ENCODE results near the gene ZNF35. TPM values are rescaled to one million over a fixed set of nuclear protein-coding genes. Genes with fewer than 3 reads are reported as not detected.
"Not testable (repeated sequence)": the region's sequence is repeated elsewhere in the genome, so short reads cannot be mapped to it uniquely, and the experiment has no call there.

Gene ZNF35
- total and polyA plus RNA-seq, 5 experiments from 2014 or later: 0.41 to 3.9 (median 1.2) TPM

DNA sequence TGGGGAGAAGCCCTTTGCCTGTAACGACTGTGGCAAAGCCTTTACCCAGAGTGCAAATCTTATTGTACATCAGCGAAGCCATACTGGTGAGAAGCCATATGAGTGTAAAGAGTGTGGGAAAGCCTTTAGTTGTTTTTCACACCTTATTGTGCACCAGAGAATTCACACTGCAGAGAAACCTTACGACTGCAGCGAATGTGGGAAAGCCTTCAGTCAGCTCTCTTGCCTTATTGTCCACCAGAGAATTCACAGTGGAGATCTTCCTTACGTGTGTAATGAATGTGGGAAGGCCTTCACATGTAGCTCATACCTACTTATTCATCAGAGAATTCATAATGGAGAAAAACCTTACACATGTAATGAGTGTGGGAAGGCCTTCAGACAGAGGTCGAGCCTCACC is 10.9 kb downstream of the ZNF35 start:
- DNase-seq (no peak), ATAC-seq (no peak)
- H3K27ac Mint-ChIP-seq: no peak overlapping the region
- H3K9me3 Mint-ChIP-seq: peaks cover 14 to 90% (median 46%) of the 10 kb centered on the region in 9 donors
- H3K4me1 Mint-ChIP-seq: peaks cover 0 to 4% (median 0%) of the 10 kb centered on the region in 4 donors
- H3K36me3 Mint-ChIP-seq: peaks cover 44 to 76% (median 70%) of the 10 kb centered on the region in 3 donors
- peaks cover 0 to 4% (median 0%) of the 10 kb centered on the region in 5 donors for H3K27me3 Mint-ChIP-seq
- H3K4me3 Mint-ChIP-seq: no peak overlapping the region
- POLR2A ChIA-PET: no interaction called here

DNA sequence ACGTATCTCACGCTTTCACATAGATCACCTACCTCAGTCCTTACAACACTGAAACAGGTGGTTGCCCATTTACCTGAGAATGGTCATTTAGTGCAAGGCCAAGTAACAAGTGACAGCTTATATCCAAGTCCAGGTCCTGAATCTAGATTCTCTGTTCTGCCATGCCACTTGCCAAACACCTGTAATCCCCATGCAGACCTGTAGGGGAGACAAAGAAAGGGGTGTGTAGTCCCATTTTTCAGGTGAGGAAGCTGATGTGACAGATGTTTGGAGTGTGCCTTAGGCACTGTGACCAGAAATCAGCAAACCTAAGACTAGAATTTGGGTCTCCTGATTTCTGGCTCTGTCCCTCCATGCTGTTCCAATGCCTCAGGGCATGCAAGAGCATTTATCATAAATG is 12.7 kb downstream of the ZNF35 start:
- Mint-ChIP-seq H3K4me3 (no peak overlapping the region), H3K36me3 (peaks cover 35 to 85% (median 67%) of the 10 kb centered on the region in 3 donors), H3K4me1 (no peaks in the 10 kb centered on the region), H3K27me3 (no peaks in the 10 kb centered on the region), H3K9me3 (peaks cover 21 to 97% (median 55%) of the 10 kb centered on the region in 9 donors), H3K27ac (peak overlapping the region in 1 of 10 donors; percentile 79)
- ATAC-seq (no peak), DNase-seq (no peak)
- POLR2A ChIA-PET: no interaction called here

GRCh38 chr3:44665173-44665572 is 16.6 kb downstream of the ZNF35 start:
- no peak for ATAC-seq
- Mint-ChIP-seq H3K4me3 (no peak overlapping the region), H3K36me3 (peaks cover under 1 to 72% (median 44%) of the 10 kb centered on the region in 3 donors), H3K9me3 (peaks cover 17 to 90% (median 57%) of the 10 kb centered on the region in 9 donors), H3K27ac (no peak overlapping the region), H3K4me1 (no peaks in the 10 kb centered on the region), H3K27me3 (no peaks in the 10 kb centered on the region)
- DNase-seq: no peak
- POLR2A ChIA-PET: no interaction called here

GRCh38 chr3:44666346-44666745 is 17.8 kb downstream of the ZNF35 start:
- Mint-ChIP-seq H3K36me3 (peaks cover 0 to 61% (median 33%) of the 10 kb centered on the region in 3 donors), H3K4me1 (no peaks in the 10 kb centered on the region), H3K9me3 (peaks cover 14 to 78% (median 57%) of the 10 kb centered on the region in 9 donors), H3K27ac (peak overlapping the region in 1 of 10 donors; percentile 50), H3K27me3 (no peaks in the 10 kb centered on the region), H3K4me3 (no peak overlapping the region)
- ATAC-seq (no peak), DNase-seq (no peak)
- POLR2A ChIA-PET: no interaction called here

DNA sequence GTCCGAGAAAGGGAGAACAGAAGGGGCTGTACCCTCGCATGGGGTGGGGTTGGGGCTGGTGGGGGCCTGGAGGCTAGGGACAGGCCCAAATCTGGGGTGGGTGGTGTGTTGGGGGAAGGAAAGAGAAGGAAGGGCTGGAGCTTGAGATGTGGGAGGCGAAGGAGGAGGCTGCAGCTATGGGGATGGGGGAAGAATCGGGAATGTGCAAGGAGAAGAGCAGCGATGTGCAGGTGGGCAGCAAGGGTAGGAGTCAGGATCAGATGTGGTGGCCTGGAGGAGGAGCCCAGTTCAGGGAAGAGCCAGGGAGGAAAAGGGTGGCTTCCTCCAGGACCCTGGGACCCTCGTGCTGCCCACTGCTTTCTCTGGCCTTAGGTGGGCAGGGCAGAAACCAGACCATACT is 21.2 kb downstream of the ZNF35 start:
- H3K4me1 Mint-ChIP-seq: peaks cover 0 to 3% (median 0%) of the 10 kb centered on the region in 4 donors
- peaks cover 4 to 52% (median 26%) of the 10 kb centered on the region in 3 donors for H3K36me3 Mint-ChIP-seq
- no peak overlapping the region for H3K27ac Mint-ChIP-seq
- peaks cover 19 to 74% (median 58%) of the 10 kb centered on the region in 9 donors for H3K9me3 Mint-ChIP-seq
- H3K27me3 Mint-ChIP-seq: peaks cover 0 to 4% (median 0%) of the 10 kb centered on the region in 5 donors
- DNase-seq: no peak
- POLR2A ChIA-PET: no interaction called here
- no peak overlapping the region for H3K4me3 Mint-ChIP-seq
- ATAC-seq: no peak

- ATAC-seq, H3K27me3 Mint-ChIP-seq, DNase-seq, H3K4me1 Mint-ChIP-seq, H3K4me3 Mint-ChIP-seq, POLR2A ChIA-PET, H3K27ac Mint-ChIP-seq: not testable (repeated sequence)
- peaks cover 4 to 49% (median 28%) of the 10 kb centered on the region in 3 donors for H3K36me3 Mint-ChIP-seq
- H3K9me3 Mint-ChIP-seq: peaks cover 17 to 76% (median 59%) of the 10 kb centered on the region in 9 donors
Observed at GRCh38 chr3:44673466-44673865, 24.9 kb downstream of the ZNF35 start.

GRCh38 chr3:44674211-44674610 is 25.7 kb downstream of the ZNF35 start:
- POLR2A ChIA-PET: no interaction called here
- DNase-seq: no peak
- Mint-ChIP-seq H3K9me3 (peaks cover 17 to 76% (median 57%) of the 10 kb centered on the region in 9 donors), H3K4me1 (peaks cover 0 to 3% (median 0%) of the 10 kb centered on the region in 4 donors), H3K27ac (peak overlapping the region in 2 of 10 donors; percentile 41 to 43), H3K27me3 (peaks cover 0 to 4% (median 0%) of the 10 kb centered on the region in 5 donors), H3K36me3 (peaks cover 4 to 43% (median 23%) of the 10 kb centered on the region in 3 donors), H3K4me3 (no peak overlapping the region)
- ATAC-seq: no peak

GRCh38 chr3:44678480-44679116 is 30.1 kb downstream of the ZNF35 start:
- Mint-ChIP-seq H3K4me1 (peaks cover 0 to 5% (median 0%) of the 10 kb centered on the region in 4 donors), H3K27ac (peak overlapping the region in 1 of 10 donors; percentile 24), H3K4me3 (no peak overlapping the region), H3K36me3 (peaks cover 21 to 66% (median 45%) of the 10 kb centered on the region in 3 donors), H3K9me3 (peaks cover 17 to 99% (median 68%) of the 10 kb centered on the region in 9 donors), H3K27me3 (peaks cover 0 to 7% (median 0%) of the 10 kb centered on the region in 5 donors)
- POLR2A ChIA-PET: interaction anchor here (0.6 kb wide), 1 partner anchor 44 kb away, joined by 5 read pairs; no protein-coding TSS in a partner anchor
- no peak for DNase-seq
- no peak for ATAC-seq

DNA sequence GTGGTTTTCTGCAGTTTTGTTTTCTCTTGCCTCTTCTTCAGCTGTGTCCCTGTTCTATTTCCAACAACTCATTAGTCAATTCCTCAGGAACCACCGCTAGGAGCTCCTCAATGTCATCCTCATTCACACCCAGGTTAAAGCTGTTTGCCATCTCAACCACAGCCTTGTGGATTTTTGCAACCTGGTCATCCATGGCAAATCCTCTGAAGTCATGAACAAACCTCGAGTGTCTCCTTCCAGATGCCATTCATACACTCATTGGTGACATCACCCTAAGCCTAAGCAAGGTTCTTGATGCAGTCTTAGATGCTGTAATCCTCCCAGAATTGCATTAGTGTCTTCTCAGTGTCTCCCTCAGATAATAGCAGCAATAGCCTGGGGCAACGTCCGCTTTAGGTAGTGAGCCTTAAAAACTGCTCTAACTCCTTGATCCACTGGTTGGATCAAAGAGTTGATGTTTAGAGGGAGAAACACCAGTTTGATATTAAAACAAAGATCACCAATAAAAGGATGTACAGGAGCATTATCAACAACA is 32.5 kb downstream of the ZNF35 start:
- H3K36me3 Mint-ChIP-seq: peaks cover 28 to 71% (median 65%) of the 10 kb centered on the region in 3 donors

GRCh38 chr3:44682182-44682896 is 33.8 kb downstream of the ZNF35 start:
- peaks cover 0 to 15% (median 8%) of the 10 kb centered on the region in 5 donors for H3K27me3 Mint-ChIP-seq
- peaks cover 7 to 15% (median 13%) of the 10 kb centered on the region in 4 donors for H3K4me1 Mint-ChIP-seq
- ATAC-seq (no peak), DNase-seq (no peak)
- POLR2A ChIA-PET: no interaction called here
- H3K36me3 Mint-ChIP-seq: peaks cover 28 to 69% (median 59%) of the 10 kb centered on the region in 3 donors
- peaks cover 23 to 95% (median 68%) of the 10 kb centered on the region in 9 donors for H3K9me3 Mint-ChIP-seq
- H3K4me3 Mint-ChIP-seq: no peak overlapping the region
- H3K27ac Mint-ChIP-seq: no peak overlapping the region

More for the DNA sequence above, 32.5 kb downstream of the ZNF35 start:
- H3K27ac Mint-ChIP-seq: no peak overlapping the region
- peak overlapping the region in 1 of 10 donors; percentile 52 for H3K4me3 Mint-ChIP-seq
- POLR2A ChIA-PET: no interaction called here
- H3K27me3 Mint-ChIP-seq: peaks cover 0 to 9% (median 3%) of the 10 kb centered on the region in 5 donors
- H3K9me3 Mint-ChIP-seq: peaks cover 9 to 97% (median 74%) of the 10 kb centered on the region in 9 donors
- no peak for ATAC-seq
- peaks cover 7 to 13% (median 12%) of the 10 kb centered on the region in 4 donors for H3K4me1 Mint-ChIP-seq
- DNase-seq: no peak

DNA sequence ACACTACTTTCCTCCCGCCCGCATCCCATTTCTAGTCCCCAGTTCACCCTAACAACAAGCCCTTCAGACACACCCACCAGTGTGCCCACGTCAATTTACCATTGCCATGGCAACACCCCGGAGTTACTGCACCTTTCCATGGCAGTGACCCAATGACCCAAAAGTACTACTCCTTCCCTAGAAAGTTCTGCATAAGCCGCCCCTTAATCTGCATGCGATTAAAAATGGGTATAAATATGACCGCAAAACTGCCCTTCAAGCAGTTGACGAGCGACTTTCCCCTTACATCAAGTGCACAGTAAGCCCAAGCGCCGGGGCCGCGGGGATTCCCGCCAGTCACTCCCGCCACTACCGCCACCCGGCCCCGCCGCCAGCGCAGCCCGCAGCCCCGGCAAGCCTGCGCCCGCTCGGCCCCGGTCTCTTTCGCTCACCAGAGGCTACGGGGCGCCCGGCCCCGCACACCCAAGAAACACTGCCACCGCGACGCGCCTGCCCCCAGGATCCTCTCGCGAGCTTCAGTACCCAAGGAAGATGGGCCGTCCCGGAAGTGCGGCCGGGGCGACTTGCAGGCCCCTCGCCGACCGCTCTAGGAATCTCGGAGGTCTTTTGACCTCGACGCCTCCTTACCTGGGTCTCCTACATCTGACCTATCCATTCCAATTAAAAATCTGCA is 36.7 kb downstream of the ZNF35 start:
- DNase-seq: peak; percentile 23 to 75 (median 48)
- peaks cover 31 to 79% (median 70%) of the 10 kb centered on the region in 3 donors for H3K36me3 Mint-ChIP-seq
- H3K9me3 Mint-ChIP-seq: peaks cover 26 to 85% (median 62%) of the 10 kb centered on the region in 9 donors
- H3K27ac Mint-ChIP-seq: peak overlapping the region; percentile 62 to 92 (median 72)
- H3K4me1 Mint-ChIP-seq: peaks cover 7 to 15% (median 13%) of the 10 kb centered on the region in 4 donors
- peak overlapping the region; percentile 81 to 95 (median 88) for H3K4me3 Mint-ChIP-seq
- POLR2A ChIA-PET: interaction anchor here (1.0 to 1.5 kb wide), 3 partner anchors 60 to 77 kb away, joined by 3 to 4 read pairs (median 3); partner anchors contain the start of gene ZNF197
- peak; percentile 84 to 90 for ATAC-seq
- H3K27me3 Mint-ChIP-seq: peaks cover 9 to 35% (median 29%) of the 10 kb centered on the region in 5 donors

GRCh38 chr3:44687898-44688297 is 39.4 kb downstream of the ZNF35 start:
- peaks cover 24 to 59% (median 48%) of the 10 kb centered on the region in 5 donors for H3K27me3 Mint-ChIP-seq
- POLR2A ChIA-PET: no interaction called here

More at GRCh38 chr3:44687898-44688297, 39.4 kb downstream of the ZNF35 start:
- no peak overlapping the region for H3K4me3 Mint-ChIP-seq
- ATAC-seq: no peak
- peaks cover 20 to 74% (median 49%) of the 10 kb centered on the region in 3 donors for H3K36me3 Mint-ChIP-seq
- peaks cover 7 to 15% (median 12%) of the 10 kb centered on the region in 4 donors for H3K4me1 Mint-ChIP-seq
- H3K9me3 Mint-ChIP-seq: peaks cover 26 to 84% (median 58%) of the 10 kb centered on the region in 9 donors
- no peak overlapping the region for H3K27ac Mint-ChIP-seq
- no peak for DNase-seq

All from naive thymus-derived CD8-positive, alpha-beta T cell (primary cell).